Measurements from ENCODE around the gene TBC1D22A.

TBC1D22A gene

DNA sequence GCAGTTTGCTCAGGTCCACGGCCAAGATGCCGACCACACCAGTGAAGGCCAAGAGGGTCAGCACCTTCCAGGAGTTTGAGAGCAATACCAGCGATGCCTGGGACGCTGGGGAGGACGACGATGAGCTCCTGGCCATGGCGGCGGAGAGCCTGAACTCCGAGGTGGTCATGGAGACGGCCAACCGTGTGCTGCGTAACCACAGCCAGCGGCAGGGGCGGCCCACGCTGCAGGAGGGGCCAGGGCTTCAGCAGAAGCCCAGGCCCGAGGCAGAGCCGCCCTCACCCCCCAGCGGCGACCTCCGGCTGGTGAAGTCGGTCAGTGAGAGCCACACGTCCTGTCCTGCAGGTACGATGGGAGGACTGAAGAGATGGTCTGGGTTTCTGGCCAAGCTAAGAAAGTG is 31.0 kb downstream of the TBC1D22A start:
- Histone ChIP-seq H3K27ac (no peak overlapping the region), H3K27me3 (replicated peaks) (no peaks in the 10 kb centered on the region), H3K4me3 (ENCODE audit: low read depth, low read length) (no peak overlapping the region), H3K36me3 (replicated peaks) (peaks cover 14% of the 10 kb centered on the region)
- no peak for TF ChIP-seq CTCF (IDR thresholded peaks at IDR 0.05; ENCODE audit: low read depth, low read length, missing control alignments)
- DNase-seq: no peak
- in situ Hi-C loops (cut with HindIII; ENCODE audit: low pct_ligation_motif_present, low sequenced_read_pairs): no loop called here

- H3K27ac ChIP-seq: no peak overlapping the region
- H3K36me3 ChIP-seq (replicated peaks): peaks cover 14% of the 10 kb centered on the region
- no peak for DNase-seq
- in situ Hi-C loops (cut with HindIII; ENCODE audit: low pct_ligation_motif_present, low sequenced_read_pairs): no loop called here
- H3K27me3 ChIP-seq (replicated peaks): no peaks in the 10 kb centered on the region
- no peak overlapping the region for H3K4me3 ChIP-seq (ENCODE audit: low read depth, low read length)
- TF ChIP-seq CTCF (IDR thresholded peaks at IDR 0.05; ENCODE audit: low read depth, low read length, missing control alignments): no peak
Measured at GRCh38 chr22:46794067-46794466, 31.6 kb downstream of the TBC1D22A start.

DNA sequence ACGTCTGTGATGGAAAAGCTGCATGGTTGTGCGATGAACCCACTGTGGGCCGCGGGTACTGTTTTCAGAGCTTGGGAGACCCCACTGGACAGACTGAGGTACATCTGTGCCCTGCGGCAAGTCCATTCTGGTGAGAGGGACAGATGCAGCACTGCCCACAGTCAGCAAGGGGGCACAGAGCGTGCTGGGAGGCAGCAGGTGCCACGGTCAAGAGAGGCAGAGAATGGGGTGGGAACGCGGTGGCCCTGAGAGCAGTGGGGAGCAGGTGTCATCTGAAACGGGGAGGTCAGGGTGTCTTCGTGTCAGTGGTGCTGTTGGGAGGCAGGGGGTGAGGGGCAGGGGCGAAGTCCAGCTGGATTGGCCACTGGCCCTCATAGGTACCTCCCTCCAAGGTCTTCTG is 32.0 kb downstream of the TBC1D22A start:
- no peak for TF ChIP-seq CTCF (IDR thresholded peaks at IDR 0.05; ENCODE audit: low read depth, low read length, missing control alignments)
- peaks cover 14% of the 10 kb centered on the region for H3K36me3 ChIP-seq (replicated peaks)
- H3K27ac ChIP-seq: no peak overlapping the region
- no peak overlapping the region for H3K4me3 ChIP-seq (ENCODE audit: low read depth, low read length)
- DNase-seq: no peak
- in situ Hi-C loops (cut with HindIII; ENCODE audit: low pct_ligation_motif_present, low sequenced_read_pairs): no loop called here
- H3K27me3 ChIP-seq (replicated peaks): no peaks in the 10 kb centered on the region

GRCh38 chr22:46795140-46795539 is 32.7 kb downstream of the TBC1D22A start:
- Histone ChIP-seq H3K36me3 (replicated peaks) (peaks cover 20% of the 10 kb centered on the region), H3K4me3 (ENCODE audit: low read depth, low read length) (no peak overlapping the region), H3K27ac (no peak overlapping the region), H3K27me3 (replicated peaks) (no peaks in the 10 kb centered on the region)
- TF ChIP-seq CTCF (IDR thresholded peaks at IDR 0.05; ENCODE audit: low read depth, low read length, missing control alignments): no peak
- in situ Hi-C loops (cut with HindIII; ENCODE audit: low pct_ligation_motif_present, low sequenced_read_pairs): no loop called here
- DNase-seq: no peak

GRCh38 chr22:46795845-46796565 is 33.6 kb downstream of the TBC1D22A start:
- no peaks in the 10 kb centered on the region for H3K27me3 ChIP-seq (replicated peaks)
- DNase-seq: no peak
- H3K36me3 ChIP-seq (replicated peaks): peaks cover 20% of the 10 kb centered on the region
- in situ Hi-C loops (cut with HindIII; ENCODE audit: low pct_ligation_motif_present, low sequenced_read_pairs): no loop called here
- H3K27ac ChIP-seq: no peak overlapping the region
- no peak overlapping the region for H3K4me3 ChIP-seq (ENCODE audit: low read depth, low read length)
- no peak for TF ChIP-seq CTCF (IDR thresholded peaks at IDR 0.05; ENCODE audit: low read depth, low read length, missing control alignments)
